HG03558 (cell line): ENCODE data around the gene VGLL4.
"Not testable (repeated sequence)": the region's sequence is repeated elsewhere in the genome, so short reads cannot be mapped to it uniquely, and the experiment has no call there.

Experiments
- ATAC-seq: cut with Tn5 transposase; IDR thresholded peaks from one replicate; pipeline ENCODE4 v1.9.1; 2021; ENCODE audit warnings: moderate number of reproducible peaks; ENCODE audit not compliant: unreplicated experiment; ENCODE audit errors: extremely low read depth

Gene VGLL4

DNA sequence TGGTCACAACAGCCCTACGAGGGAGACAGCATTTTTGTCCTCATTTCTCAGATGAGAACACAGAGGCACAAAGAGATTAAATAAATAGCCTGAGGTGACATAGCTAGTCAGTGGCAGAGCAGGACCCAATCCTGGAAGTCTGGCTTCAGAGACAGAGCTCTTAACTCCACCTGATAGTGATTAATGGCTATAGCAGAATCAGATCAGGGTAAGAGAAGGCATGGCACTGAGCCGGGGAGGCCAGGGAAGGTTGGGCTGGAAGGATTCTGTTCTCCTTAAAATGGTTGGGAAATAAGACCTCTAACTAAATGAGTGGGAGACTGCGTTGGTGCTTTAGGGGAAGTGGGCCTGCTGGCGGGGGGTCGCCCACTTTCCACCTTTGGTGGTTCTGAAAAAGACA lies 104.5 kb downstream of the VGLL4 start:
- ATAC-seq: no peak

DNA sequence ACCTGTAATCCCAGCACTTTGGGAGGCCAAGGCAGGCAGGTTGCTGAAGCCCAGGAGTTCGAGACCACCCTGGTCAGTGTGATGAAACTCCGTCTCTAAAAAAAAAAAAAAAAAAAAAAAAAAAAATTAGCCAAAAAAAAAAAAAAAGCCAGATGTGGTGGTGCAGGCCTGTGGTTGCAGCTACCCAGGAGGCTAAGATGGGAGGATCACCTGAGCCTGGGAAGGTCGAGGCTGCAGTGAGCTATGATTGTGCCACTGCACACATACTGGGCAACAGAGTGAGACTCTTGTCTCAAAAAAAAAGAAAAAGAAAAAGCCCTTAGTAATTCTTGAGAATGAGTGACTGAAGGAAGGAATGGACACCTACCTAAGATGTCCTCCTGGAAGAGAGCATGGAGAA lies 105.1 kb downstream of the VGLL4 start:
- no peak for ATAC-seq

DNA sequence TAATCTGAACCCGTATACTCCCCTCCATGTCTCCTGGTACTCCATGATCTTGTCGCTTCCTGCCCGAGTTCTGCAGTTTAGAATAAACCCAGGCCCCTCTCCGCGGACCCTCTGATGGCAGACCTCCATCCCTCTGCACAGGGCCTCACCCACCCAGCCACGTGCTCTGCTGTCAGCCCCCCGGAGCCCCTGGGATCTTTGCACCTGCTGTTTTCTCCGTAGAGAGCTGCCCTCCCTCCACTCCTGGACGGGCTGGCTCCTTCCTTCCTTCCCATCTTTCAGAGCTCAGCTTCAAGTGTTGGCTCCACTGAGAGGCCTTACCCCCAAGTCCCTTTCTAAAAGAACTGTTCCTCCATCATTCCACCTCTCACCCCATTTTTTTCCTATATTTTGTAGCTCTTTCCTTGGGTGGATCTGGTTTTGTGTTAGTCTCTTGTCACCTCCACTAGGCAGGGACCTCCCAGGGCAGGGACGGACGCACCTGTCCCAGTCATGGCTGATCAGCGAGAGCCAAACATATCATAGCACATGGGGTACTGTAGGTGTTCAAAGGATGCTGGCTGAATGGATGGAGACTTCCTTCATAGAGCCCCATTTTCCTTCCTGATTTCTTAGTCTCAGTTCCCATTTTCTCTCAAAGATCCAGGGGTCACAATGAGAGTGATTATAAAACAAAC lies 106.6 kb downstream of the VGLL4 start:
- no peak for ATAC-seq

DNA sequence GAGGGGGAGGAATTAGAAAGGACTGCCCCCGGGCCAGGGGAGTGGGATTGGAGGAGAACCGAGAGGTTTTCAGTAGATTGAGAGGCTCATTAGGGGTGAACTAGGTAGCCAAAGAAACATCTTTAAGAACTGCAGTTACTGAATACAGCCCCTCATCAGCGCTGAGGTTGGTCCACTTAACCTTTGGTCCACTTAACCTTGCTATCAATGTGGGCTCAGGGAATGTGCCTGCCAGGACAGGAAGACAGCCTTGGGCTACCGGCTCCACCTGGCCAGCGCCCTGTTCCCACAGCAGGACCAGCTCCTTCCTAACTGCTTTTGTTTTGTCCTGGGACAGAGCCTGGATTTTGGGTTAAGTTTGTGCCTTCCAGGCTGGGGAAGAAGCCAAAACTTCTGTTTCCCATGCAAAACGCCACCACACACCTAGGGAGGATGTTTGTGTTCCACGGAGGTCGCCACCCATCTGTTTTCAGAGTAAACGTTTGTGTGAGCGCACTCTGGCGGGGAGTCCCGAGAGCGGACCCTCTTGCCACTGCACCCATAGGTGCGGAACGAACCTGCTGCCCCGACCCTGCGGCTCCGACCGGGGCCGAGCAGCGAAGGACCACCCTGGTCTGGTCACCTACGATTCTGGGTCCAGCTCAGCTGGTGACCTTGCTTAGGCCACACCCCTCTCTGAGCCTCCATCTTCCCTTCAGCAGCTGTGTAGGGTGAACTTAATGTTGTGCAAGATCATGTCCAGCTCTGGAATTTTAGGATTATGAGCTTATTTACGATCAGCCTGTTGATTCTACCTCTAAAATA lies 107.4 kb downstream of the VGLL4 start:
- ATAC-seq: no peak

DNA sequence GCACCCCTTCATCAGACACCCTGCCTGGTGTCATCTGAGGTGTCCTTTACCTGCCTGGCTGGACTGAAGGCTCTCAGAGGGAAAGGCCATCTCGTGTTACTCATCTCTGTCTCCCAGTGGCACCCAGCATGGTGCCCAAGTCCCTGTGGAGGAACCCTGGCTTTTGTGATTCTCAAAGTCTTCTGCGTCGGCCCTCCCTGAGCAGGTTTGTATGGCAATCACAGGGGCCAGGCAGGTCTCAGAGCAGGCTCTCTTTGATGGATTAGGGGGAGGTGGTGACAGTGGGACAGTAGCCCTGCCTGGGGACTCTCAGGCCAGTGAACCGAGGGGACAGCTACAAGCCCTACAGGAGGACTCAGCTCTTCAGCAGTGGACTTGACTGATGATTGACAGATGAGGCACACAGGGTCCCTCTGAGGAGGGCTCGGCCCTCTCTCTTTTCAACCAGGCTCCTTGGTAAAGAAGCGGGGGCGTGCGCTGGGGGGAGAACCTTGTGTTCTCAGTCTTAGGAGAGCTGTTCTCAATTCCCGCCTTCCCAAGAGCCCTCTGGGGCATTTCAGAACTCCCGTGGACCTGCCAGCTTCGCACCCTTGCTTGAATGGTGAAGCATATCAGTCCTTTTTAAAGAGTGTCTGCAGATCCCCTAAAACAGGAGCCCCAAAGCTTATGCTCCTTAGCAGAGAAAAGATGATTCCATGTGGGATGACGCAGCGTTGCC lies 108.3 kb downstream of the VGLL4 start:
- ATAC-seq: no peak

DNA sequence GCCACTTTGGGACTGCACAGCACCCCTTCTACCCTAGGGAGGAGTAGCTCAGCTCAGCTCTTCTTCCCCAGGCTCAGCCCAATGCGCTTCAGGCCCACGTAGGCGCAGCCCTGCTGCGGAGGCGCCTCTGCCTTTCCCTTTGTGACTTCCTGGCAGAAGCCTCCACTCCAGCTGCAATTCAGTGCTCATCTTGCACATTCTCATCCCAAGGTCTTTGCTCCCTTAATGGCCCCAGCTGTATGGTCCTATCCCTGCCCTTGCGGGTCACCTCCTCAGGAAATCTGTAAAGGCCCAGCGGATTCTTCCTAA lies 109.0 kb downstream of the VGLL4 start:
- no peak for ATAC-seq

DNA sequence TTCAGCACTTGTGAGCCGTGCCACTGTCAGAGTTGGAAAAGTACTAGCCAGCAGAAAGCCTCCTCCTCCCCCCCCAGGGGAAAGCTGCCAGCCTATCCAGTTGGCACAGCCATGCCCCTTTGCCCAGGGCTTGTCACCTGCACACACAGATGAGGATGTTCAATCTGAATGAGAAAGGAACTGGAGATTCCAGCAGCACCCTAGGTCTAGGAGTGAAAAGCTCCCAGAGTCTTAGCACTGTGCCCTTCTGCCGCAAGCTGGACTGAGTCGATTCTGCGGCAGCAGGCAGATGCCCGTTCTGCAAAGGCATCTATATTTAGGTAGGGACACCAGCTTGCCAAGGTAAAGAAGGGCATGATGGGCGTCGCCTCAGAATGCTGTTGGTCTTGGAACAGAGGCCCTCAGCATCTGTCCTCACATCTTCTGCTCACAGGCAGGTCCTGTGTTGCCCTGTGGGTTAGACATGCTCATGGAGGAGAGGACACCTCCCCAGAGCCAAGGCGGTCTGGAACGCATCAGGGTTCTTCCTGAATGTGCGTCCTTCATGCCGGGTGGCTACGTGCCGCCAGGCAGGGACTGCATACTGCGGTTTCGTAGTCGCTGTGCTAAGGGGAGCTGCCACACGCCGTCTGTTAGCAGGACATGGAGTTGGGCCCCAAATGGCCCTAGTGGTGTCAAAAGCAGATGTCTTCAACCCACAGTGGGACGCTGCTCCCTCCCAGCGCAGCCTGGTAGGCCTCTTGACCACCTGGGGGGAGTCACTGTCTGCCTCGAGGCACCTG lies 109.5 kb downstream of the VGLL4 start:
- no peak for ATAC-seq

DNA sequence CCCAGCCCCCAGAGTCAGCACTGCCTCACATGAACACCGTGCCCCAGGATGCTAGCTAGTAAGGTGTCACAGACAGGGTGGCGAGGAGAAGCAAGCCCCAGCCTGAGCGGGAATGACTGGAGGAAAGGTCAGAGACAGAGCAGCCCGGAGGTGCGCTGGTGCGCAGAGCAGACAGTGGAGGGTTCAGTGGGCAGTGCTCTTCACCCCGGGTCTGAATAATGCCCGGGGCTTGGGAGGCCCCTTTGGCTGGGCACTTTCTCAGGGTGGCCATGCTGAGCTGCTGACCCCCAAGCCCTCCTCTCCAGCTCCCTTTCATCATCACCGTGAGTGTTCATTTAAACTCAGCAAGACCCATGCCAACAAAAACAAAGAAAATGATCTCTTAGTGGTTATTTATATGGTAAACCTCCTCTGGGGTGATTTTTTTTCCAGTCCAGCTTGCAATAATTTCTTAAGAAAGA lies 110.8 kb downstream of the VGLL4 start:
- ATAC-seq: no peak

DNA sequence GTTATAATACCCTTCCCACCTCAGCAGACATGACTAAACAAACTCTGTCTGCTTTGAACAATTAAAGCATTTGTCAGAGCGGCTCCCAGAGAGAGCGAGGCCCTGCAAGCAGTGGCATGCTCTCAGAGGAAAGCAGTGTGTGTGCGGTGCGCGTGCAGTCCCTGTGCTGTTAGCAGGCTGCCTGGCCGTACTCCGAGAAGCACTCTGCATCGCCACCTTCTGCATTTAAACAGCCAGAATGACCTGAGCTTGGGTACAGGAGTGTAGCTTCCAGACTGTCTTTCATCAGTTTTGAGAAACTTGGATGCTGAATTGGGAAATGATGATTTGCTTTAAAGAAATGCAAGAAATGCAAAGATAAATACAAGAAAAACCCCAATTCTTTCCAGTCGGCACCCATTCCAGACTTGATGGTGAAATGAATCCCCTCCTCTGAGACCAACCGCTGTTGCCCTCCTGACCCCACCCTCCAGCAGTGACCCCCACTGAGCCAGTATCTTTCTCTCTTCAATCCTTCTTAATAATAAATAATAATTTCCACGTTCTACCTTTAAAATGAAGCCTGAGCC lies 113.5 kb downstream of the VGLL4 start:
- no peak for ATAC-seq

DNA sequence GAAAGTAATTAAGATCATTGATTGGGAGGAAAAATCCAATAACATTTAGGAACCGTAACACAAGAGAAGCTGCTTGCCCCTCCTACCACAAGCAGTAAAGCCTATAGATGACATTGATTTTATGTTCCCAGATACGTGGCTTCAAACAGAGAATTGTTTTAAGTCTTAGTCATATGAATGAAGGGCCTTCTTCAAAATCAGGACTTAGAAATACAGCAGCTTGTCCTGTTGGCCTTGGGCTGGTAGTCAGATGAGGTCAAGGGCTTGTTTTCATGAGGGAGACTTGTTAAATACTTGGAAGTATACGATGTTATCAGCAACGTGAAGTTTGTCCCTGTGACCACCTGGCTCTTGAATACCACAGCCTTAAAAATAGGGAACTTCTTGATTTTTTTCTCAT lies 114.4 kb downstream of the VGLL4 start:
- no peak for ATAC-seq

DNA sequence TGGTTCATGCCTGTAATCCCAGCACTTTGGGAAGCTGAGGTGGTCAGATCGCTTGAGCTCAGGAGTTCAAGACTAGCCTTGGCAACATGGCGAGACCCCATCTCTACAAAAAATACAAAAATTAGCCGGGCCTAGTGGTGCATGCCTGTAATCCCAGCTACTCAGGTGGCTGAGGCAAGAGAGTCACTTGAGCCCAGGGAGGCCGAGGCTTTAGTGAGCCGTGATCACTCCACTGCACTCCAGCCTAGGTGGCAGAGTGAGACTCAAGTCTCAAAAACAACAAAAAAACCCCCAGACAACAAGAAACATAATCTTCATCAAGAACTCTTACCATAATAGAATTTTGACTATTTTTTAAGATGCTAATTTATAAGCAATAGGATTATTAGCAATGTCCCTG lies 117.6 kb downstream of the VGLL4 start:
- not testable (repeated sequence) for ATAC-seq

DNA sequence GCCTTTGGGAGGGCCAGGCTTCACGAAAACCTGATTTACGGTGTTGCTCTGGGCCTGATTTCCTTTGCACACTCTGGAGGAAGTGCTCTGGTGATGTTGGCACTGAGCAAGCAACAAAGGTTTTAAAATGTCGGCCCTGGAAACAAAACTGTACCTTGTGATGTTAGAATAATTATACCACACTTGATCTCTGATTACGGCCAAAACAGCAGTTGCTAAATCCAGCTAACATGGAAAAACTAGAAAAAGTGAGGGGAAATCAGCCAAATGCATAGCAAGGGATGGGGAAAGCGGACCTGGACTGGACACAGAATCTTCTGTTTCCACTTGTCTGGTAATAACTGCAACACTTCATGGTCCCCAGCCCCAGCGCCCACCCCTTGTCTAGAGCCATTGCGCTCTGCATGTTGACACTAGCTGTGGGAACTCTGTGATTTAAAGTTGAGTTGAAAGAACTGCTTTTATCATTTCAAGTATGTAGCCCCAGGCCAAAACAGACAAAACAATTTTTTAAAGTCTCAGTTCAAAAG lies 120.1 kb downstream of the VGLL4 start:
- no peak for ATAC-seq

DNA sequence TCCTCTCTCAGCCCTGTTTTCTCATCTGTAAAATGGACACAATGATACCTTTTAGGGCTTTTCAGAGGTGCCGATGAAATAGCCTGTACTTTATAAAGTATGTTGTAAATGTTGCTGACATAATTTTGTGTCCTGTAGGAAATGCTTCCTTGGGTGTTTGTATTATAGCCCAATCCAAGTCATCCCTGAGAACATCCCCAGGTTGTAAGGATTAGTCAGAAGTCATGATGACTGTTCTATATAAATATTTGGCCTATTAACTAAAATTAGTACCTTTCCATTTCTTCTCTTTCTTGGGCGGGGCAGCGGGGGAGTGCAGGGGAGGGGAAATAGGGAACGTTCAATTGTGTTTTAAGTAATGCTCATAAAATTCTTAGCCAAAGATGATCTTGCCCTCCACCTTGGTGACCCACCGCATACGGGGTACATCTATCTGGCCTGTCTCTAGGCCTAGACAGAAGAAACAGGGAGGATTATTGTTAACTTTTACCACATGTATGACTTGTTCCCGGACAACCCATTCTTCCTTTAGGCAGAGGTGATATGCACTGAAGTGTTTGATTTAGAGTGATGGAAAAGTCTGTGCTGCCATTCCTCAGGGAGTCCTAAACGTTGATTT lies 120.7 kb downstream of the VGLL4 start:
- no peak for ATAC-seq

DNA sequence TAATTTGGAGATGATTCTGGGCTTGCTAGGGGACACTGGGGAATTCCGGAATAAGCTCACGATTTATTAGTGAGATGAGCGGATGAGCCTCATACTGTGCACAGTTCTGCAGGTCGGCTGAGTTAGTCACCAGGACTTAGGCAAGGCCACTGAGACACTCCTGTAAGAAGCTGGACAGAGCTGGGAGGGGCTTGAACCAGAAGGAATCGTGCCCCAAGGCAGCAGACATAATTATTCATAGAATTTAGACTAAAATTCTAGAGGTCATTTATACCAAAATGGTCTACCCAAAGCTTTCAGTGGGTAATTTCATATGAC lies 121.4 kb downstream of the VGLL4 start:
- no peak for ATAC-seq

DNA sequence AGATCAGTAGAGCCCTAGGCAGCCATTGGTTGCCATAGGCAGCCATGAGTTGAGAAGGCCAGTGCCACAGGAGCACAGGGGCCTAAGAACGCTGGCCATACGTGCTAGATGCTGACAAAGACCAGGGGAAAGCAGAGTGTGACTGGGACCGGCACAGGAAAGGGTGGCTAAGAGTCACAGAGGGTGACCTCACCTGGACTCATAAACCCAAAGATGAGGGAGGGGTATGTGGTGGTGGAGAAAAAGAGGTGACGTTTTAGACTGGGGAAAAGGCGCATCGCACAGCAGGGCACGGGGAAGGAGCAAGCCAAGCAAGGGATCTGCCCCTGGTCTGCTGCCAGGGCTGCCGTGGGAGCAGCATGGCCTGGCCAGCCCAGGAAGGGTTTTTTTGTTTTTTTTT lies 122.5 kb downstream of the VGLL4 start:
- ATAC-seq: no peak

DNA sequence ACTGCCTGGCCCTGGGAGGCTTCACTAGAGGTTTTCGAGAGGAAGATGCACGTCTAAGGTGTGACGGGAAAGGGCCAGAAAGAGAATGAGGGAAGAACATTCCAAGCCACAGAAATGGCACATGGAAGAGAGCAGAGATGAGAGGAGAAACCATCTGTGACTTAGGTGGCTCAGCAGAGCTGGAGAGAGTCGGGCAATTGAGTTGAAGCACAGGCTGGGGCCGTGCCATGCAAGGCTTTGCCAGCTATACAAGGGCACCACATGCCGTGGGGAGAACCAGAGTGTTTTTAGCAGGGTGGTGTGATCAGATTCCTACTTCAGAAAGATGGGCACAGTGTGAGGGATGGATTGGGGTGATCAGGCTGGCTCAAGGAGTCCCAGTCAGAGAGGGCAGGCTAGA lies 126.1 kb downstream of the VGLL4 start:
- no peak for ATAC-seq

DNA sequence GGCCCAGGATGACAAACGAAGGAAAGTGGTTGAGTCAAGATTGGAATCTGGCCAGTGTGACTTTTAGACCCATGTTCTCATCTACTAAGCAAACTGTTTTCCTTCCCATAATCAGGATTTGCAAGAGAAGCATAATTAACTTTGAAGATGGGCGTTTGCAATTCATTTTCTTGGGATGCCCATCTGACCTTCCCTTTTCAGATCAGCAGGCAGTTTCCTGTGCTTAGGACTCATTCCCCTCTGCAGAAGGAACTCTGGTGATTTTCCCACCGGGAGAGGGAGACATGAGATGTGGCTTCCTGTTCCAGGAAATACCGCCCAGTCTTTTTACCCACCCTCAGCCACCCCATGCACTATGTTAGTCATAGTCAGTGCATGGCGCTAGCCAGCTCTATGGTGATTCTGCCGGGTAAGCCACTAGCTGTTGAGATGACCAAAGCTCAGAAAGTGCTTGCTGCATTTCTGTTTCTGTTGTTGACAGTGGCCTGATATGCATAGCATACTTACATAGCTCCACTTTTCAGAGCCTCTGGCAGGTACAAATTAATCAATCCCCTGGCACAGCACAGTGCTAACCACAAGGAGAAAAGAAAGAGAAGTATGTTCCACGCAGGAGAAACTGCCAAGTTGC lies 129.4 kb downstream of the VGLL4 start:
- no peak for ATAC-seq

DNA sequence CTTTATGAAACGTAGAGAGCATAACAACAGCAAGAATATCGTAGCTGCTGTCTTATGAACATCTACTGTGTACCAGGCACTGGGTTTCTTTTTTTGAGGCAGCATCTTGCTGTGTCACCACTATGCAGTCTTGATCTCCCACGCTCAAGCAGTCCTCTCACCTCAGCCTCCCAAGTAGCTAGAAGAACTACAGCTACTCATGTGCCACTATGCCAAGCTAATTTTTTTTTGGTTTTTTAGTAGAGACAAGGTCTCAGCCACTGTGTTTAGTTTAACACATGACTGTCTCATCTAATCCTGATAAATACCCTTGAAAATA lies 129.9 kb downstream of the VGLL4 start:
- no peak for ATAC-seq

DNA sequence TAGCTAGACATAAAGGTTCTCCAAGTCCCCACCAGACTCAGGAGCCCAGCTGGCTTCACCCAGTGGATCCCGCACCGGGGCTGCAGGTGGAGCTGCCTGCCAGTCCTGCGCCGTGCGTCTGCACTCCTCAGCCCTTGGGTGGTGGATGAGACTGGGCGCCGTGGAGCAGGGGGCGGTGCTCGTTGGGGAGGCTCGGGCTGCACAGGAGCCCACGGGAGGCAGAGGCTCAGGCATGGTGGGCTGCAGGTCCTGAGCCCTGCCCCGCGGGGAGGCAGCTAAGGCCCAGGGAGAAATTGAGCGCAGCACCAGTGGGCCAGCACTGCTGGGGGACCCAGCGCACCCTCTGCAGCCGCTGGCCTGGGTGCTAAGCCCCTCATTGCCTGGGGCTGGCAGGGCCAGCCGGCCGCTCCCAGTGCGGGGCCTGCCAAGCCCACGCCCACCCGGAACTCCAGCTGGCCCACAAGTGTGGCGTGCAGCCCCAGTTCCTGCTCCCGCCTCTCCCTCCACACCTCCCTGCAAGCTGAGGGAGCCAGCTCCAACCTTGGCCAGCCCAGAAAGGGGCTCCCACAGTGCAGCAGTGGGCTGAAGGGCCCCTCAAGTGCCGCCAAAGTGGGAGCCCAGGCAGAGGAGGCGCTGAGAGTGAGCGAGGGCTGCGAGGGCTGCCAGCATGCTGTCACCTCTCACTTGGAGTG lies 130.4 kb downstream of the VGLL4 start:
- ATAC-seq: not testable (repeated sequence)
